Esophagus muscularis mucosa (tissue), 3 donors: ENCODE measurements around the gene ISG20L2.

Source experiments
- EP300 ChIP-seq: sonication (generic); formaldehyde crosslinking; IDR thresholded peaks from one replicate; pipeline ENCODE4 v1.6.1; 2017; ENCODE audit warnings: antibody characterized with exemption
- TF ChIP-seq, protein P1 (sequence below), 3 experiments: fragments of 200-600 bp in 2 of 3; fragments of 450-650 bp in 1 of 3; sonication (generic) in 2 of 3; IDR thresholded peaks; one replicate each; pipeline ENCODE4 v1.5.1; 2017 to 2019; ENCODE audit warnings: antibody characterized with exemption in 3 of 3, mild to moderate bottlenecking in 2 of 3, moderate library complexity in 1 of 3

DNA sequence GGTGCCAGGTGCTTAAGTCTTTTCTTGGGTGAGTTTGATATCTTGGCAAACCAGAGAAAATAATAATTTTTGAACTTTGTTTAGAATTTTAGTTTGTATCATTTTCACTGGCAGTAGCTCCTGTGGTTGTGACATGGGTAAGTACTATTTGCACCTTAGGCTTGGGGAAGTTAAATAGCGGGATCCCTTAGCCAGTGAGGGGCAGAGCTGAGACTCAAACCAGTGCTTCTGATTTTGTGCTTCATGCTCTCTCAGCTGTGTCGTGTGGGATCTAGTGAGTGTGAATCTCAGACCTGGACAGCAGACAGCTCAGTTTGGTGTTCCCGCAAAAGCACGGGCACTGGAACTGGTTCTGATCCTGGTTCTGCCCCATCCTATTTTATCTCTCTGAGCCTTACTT, 48.4 kb upstream of the ISG20L2 start:
- TF ChIP-seq, protein P1, sequence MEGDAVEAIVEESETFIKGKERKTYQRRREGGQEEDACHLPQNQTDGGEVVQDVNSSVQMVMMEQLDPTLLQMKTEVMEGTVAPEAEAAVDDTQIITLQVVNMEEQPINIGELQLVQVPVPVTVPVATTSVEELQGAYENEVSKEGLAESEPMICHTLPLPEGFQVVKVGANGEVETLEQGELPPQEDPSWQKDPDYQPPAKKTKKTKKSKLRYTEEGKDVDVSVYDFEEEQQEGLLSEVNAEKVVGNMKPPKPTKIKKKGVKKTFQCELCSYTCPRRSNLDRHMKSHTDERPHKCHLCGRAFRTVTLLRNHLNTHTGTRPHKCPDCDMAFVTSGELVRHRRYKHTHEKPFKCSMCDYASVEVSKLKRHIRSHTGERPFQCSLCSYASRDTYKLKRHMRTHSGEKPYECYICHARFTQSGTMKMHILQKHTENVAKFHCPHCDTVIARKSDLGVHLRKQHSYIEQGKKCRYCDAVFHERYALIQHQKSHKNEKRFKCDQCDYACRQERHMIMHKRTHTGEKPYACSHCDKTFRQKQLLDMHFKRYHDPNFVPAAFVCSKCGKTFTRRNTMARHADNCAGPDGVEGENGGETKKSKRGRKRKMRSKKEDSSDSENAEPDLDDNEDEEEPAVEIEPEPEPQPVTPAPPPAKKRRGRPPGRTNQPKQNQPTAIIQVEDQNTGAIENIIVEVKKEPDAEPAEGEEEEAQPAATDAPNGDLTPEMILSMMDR (IDR thresholded peaks at IDR 0.05) = no peak
- no peak for TF ChIP-seq EP300
